Naive B cell (primary cell): ENCODE data around the gene ZNF718. TPM values are rescaled to one million over a fixed set of nuclear protein-coding genes. Genes with fewer than 3 reads are reported as not detected.
"Not testable (repeated sequence)": the region's sequence is repeated elsewhere in the genome, so short reads cannot be mapped to it uniquely, and the experiment has no call there.

Experiments used
- ATAC-seq, 2 donors: fragments of 150-1000 bp; cut with Tn5 transposase; 2 replicates each; pipeline ENCODE4 v1.10.0; 2021; ENCODE audit warnings: low read depth in 2 of 2, mild to moderate bottlenecking in 2 of 2, moderate library complexity in 2 of 2
- DNase-seq: peaks from one replicate; pipeline ENCODE4 v3.0.0; 2022
- H3K27ac Mint-ChIP-seq, 6 donors: one replicate each; pipeline ENCODE4 v1.8.0; 2020 to 2022; ENCODE audit warnings: mild to moderate bottlenecking in 6 of 6, mixed read lengths in 6 of 6, moderate library complexity in 5 of 6, inconsistent platforms in 2 of 6
- H3K27me3 Mint-ChIP-seq, 3 donors: one replicate each; pipeline ENCODE4 v1.8.0; 2021 to 2022; ENCODE audit warnings: mixed read lengths in 3 of 3, mild to moderate bottlenecking in 1 of 3
- H3K36me3 Mint-ChIP-seq, 2 donors: one replicate each; pipeline ENCODE4 v1.8.0; 2020 to 2022; ENCODE audit warnings: mixed read lengths in 2 of 2, inconsistent platforms in 1 of 2, mild to moderate bottlenecking in 1 of 2
- H3K4me1 Mint-ChIP-seq, 3 donors: one replicate each; pipeline ENCODE4 v1.8.0; 2020 to 2022; ENCODE audit warnings: mixed read lengths in 3 of 3, inconsistent platforms in 1 of 3, mild to moderate bottlenecking in 1 of 3, moderate library complexity in 1 of 3
- H3K4me3 Mint-ChIP-seq, 8 donors: one replicate each; pipeline ENCODE4 v1.8.0; 2020 to 2022; ENCODE audit warnings: mild to moderate bottlenecking in 8 of 8, mixed read lengths in 8 of 8, moderate library complexity in 8 of 8, inconsistent platforms in 2 of 8
- H3K9me3 Mint-ChIP-seq, 7 donors: one replicate each; pipeline ENCODE4 v1.8.0; 2020 to 2022; ENCODE audit warnings: mixed read lengths in 7 of 7, mild to moderate bottlenecking in 5 of 7, inconsistent platforms in 2 of 7, moderate library complexity in 1 of 7
- polyA plus RNA-seq, 6 donors: library from polyadenylated mRNA; unstranded; fragments of 300-500 nt; fragmentation: Illumina TruSeq; gene quantifications; one replicate each; pipeline ENCODE4 v1.2.3, GENCODE V29; 2021; ENCODE audit warnings: low read depth in 6 of 6

The ZNF718 gene
- polyA plus RNA-seq, 6 donors from 2014 or later: 4.0 to 11.4 (median 8.7) TPM

DNA sequence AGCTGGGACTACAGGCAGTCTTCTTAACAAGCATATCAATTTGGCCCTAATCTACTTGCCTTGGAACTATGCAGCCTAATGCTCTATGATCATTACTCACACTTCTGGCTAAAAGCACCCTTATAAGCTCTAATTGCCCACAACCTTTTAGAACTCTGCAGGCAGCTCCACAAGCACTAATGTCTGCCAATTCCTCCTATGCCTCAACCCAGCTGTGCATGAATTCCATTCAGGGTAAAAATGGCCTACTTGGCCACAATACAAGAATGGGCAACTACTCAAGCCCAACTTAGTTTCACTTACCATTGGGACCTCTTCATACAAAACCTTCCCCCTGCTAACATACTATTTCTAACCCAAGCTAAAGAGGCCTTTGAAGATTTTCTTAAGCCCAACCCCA, 51.7 kb downstream of the ZNF718 start:
- H3K9me3 Mint-ChIP-seq: peaks cover 17 to 95% (median 83%) of the 10 kb centered on the region in 7 donors
- H3K27ac Mint-ChIP-seq: no peak overlapping the region
- no peak for DNase-seq
- peaks cover 49 to 58% of the 10 kb centered on the region in 2 donors for H3K36me3 Mint-ChIP-seq
- H3K4me1 Mint-ChIP-seq: no peaks in the 10 kb centered on the region
- H3K27me3 Mint-ChIP-seq: no peaks in the 10 kb centered on the region
- ATAC-seq: no peak
- no peak overlapping the region for H3K4me3 Mint-ChIP-seq

DNA sequence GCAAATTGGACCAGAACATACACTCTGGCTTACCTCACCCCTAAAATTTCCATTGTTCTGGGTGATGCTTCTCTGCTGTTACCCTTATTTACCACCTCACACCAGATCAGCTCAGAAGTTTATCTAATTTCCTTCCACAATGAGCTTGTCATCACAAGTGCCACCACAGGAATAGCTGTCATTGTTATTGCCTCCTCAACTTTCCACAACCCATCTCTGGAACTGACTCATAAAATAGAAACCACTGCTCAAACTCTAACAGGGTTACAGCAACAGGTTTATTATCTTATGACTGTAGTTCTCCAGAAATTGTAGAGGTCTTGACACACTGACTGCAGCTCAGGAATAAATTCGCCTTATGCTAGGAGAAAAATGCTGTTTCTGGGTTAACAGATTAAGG, 52.7 kb downstream of the ZNF718 start:
- Mint-ChIP-seq H3K36me3 (peaks cover 48 to 66% of the 10 kb centered on the region in 2 donors), H3K27me3 (no peaks in the 10 kb centered on the region), H3K9me3 (peaks cover 22 to 94% (median 80%) of the 10 kb centered on the region in 7 donors), H3K4me1 (no peaks in the 10 kb centered on the region), H3K27ac (no peak overlapping the region), H3K4me3 (no peak overlapping the region)
- ATAC-seq (no peak), DNase-seq (no peak)

DNA sequence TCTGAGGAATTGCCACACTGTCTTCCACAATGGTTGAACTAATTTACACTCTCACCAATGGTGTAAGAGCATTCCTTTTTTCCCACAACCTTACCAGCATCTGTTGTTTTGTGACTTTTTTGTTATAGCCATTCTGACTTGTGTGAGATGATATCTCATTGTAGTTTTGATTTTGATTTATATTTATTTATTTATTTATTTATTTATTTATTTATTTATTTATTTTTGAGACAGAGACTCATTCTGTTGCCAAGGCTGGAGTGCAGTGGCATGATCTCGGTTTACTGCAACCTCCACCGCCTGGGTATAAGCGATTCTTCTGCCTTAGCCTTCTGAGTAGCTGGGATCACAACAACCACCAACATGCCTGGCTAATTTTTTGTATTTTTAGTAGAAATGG, 57.9 kb downstream of the ZNF718 start:
- not testable (repeated sequence) for H3K27ac Mint-ChIP-seq, H3K27me3 Mint-ChIP-seq, ATAC-seq, DNase-seq, H3K4me1 Mint-ChIP-seq
- H3K4me3 Mint-ChIP-seq: peak overlapping the region in 1 of 8 donors; percentile 1
- peaks cover 56 to 74% of the 10 kb centered on the region in 2 donors for H3K36me3 Mint-ChIP-seq
- H3K9me3 Mint-ChIP-seq: peaks cover 27 to 99% (median 83%) of the 10 kb centered on the region in 7 donors

DNA sequence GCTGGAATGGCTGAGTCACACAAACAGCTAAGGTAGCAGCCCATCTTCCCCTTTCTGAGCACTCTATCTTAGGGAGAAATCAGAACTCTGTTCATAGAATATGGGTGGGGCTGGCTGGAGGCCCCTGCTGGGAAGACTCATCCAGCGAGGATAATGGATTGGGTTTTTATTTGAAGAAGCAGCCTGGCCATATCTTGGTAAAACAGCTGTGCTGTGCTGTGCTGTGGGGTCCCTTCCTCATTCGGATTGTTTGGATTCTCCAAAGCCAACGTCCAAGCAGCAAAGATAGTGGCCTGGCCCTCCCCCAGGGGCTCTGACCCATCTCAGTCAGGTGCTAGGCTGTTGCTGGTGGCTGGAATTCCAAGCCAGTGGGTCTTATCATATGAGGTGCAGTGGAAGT, 63.8 kb downstream of the ZNF718 start:
- no peaks in the 10 kb centered on the region for H3K27me3 Mint-ChIP-seq
- H3K9me3 Mint-ChIP-seq: peaks cover 19 to 81% (median 69%) of the 10 kb centered on the region in 7 donors
- H3K27ac Mint-ChIP-seq: no peak overlapping the region
- peaks cover 39 to 61% of the 10 kb centered on the region in 2 donors for H3K36me3 Mint-ChIP-seq
- ATAC-seq: no peak
- no peak for DNase-seq
- peaks cover 0 to 4% (median 4%) of the 10 kb centered on the region in 3 donors for H3K4me1 Mint-ChIP-seq
- H3K4me3 Mint-ChIP-seq: no peak overlapping the region

DNA sequence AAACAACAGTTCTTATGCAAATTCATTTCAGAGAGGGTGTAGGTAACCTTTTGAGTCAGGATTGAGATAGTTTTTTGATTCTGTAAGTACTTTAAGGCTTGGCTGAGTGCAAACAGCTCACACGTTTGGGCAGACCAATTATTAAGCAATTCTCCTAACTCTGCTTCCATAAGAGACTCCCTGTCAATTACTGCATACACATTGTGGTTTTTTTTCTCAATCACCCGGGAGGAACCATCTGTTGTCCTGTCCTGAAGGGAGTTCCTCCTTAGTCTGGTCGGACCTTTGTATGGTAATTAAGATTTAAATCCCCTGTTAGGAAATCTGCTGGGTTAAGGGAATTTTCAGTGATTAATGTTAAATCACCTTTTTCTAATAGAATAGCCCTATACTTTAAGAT, 70.9 kb downstream of the ZNF718 start:
- Mint-ChIP-seq H3K36me3 (peaks cover 31 to 63% of the 10 kb centered on the region in 2 donors), H3K9me3 (peaks cover 20 to 77% (median 48%) of the 10 kb centered on the region in 7 donors)
- H3K4me1 Mint-ChIP-seq: not testable (repeated sequence)

DNA sequence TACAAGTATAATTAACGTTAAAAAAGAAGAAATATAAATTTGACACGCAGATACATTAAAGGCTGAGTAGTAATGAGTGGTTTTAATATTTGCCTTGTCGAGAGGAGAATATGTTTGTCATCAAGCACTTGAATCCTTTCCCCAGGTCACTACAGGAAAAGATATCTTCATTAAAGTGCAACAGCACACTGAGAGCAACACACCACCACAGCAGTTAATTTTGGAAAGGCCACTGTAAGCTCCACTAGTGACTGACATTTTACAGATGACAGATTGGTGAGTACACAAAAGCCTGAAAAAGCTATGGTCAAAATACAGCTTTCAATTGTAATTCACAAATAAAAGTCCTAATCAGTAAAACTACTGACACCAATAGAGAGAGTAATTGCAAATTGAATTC, 76.6 kb downstream of the ZNF718 start:
- H3K36me3 Mint-ChIP-seq: peaks cover 30 to 65% of the 10 kb centered on the region in 2 donors
- H3K9me3 Mint-ChIP-seq: peaks cover 25 to 81% (median 54%) of the 10 kb centered on the region in 7 donors

More for the DNA sequence above, 70.9 kb downstream of the ZNF718 start:
- not testable (repeated sequence) for ATAC-seq, H3K4me3 Mint-ChIP-seq, H3K27me3 Mint-ChIP-seq, H3K27ac Mint-ChIP-seq, DNase-seq

DNA sequence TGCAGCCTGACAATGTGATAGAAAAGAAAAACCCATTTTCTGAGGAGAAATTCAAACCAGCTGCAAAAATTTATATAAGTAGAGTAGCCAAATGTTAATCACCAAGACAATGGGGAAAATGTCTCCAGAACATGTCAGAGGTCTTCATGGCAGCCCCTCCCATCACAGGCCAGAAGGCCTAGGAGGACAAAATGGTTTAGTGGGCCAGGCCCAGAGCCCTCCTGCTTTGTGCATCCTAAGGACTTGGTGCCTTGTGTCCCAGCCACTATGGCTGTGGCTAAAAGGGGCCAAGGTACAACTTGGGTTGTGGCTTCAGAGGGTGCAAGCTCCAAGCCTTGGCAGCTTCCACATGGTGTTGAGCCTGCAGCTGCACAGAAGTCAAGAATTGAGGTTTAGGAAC, 78.5 kb downstream of the ZNF718 start:
- not testable (repeated sequence) for ATAC-seq, H3K27ac Mint-ChIP-seq, H3K4me3 Mint-ChIP-seq, DNase-seq, H3K4me1 Mint-ChIP-seq, H3K27me3 Mint-ChIP-seq
- peaks cover 35 to 67% of the 10 kb centered on the region in 2 donors for H3K36me3 Mint-ChIP-seq
- H3K9me3 Mint-ChIP-seq: peaks cover 28 to 87% (median 57%) of the 10 kb centered on the region in 7 donors

More for the DNA sequence above, 76.6 kb downstream of the ZNF718 start:
- Mint-ChIP-seq H3K4me1 (peaks cover 0 to 1% (median 0%) of the 10 kb centered on the region in 3 donors), H3K27me3 (no peaks in the 10 kb centered on the region), H3K4me3 (no peak overlapping the region), H3K27ac (no peak overlapping the region)
- no peak for DNase-seq
- no peak for ATAC-seq

DNA sequence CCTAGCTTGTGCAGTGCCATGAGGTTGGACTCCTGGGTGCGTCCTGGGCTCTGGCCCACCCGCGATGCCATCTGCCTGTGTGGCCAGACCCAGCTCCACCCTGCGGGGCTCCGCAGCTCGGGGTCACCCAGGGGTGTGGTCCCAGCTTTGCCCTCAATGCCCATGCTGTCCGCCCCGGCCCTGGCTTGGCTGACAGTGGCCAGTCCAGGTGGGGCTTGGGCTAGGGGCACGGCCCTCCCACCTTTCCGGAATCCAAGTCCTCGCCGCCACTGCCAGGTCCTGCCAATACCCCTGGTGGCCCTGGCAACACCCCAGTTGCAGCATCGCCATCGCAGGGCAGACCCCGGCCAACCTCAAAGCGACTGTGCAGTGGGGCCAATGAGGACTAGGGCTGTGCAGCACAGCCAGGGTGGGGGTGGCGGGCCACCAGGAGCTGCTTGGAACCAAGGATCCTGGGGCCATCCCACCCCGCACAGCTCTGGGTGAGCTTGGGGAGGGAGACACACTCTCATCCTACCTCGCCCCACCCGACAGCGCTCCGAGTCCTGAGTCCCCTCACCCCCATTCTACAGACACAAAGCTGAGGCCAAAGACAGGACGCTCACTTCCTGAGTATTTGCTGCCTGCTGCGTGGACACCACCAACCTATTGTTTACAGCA, 80.9 kb downstream of the ZNF718 start:
- Mint-ChIP-seq H3K36me3 (peaks cover 23 to 66% of the 10 kb centered on the region in 2 donors), H3K27me3 (no peaks in the 10 kb centered on the region), H3K27ac (no peak overlapping the region), H3K9me3 (peaks cover 29 to 82% (median 61%) of the 10 kb centered on the region in 7 donors), H3K4me1 (peaks cover 6 to 9% (median 8%) of the 10 kb centered on the region in 3 donors), H3K4me3 (no peak overlapping the region)
- no peak for DNase-seq
- no peak for ATAC-seq

DNA sequence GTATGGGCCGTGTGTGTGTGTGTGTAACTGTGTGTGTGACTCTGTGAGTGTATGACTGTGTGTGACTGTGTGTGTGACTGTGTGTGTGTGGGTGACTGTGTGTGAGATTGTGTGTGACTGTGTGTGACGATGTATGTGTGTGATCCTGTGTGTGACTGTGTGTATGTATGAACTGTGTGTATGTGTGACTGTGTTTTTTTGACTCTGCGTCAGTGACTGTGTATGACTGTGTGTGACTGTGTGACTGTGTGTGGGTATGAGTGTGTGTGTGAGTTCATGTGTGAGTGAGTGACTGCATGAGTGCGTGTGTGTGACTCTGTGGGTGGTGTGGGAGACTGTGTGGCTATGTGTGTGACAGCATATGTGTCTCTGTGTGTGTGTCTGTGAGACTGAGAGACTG, 81.8 kb downstream of the ZNF718 start:
- Mint-ChIP-seq H3K36me3 (peaks cover 20 to 59% of the 10 kb centered on the region in 2 donors), H3K27ac (peak overlapping the region in 1 of 6 donors; percentile 5), H3K27me3 (no peaks in the 10 kb centered on the region), H3K4me1 (peaks cover 9 to 15% (median 11%) of the 10 kb centered on the region in 3 donors), H3K4me3 (peak overlapping the region in 1 of 8 donors; percentile 55), H3K9me3 (peaks cover 29 to 82% (median 62%) of the 10 kb centered on the region in 7 donors)
- ATAC-seq (no peak), DNase-seq (no peak)

DNA sequence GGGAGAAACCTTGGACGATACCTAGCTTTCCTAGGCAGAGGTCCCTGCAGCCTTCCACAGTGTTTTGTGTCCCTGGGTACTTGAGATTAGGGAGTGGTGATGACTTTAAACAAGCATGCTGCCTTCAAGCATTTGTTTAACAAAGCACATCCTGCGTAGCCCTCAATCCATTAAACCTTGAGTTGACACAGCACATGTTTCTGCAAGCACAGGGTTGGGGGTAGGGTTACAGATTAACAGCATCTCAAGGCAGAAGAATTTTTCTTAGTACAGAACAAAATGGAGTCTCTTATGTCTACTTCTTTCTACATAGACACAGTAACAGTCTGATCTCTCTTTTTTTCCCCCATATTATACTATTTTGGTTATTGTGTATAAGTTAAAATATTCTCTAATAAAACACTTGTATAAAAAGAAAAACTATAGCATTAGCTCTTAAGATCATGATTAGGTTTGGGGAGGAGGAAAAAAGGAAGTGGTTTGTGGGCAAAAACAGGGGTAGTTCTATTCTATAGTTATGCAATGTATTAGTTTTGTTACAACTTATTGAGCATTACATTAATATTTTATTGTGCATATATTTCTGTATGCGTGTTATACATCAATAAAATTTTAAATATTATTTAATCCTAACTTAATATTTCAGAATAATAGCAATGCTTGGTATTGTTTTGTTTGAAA, 84.3 kb downstream of the ZNF718 start:
- not testable (repeated sequence) for H3K27me3 Mint-ChIP-seq, H3K27ac Mint-ChIP-seq, H3K4me3 Mint-ChIP-seq, ATAC-seq, DNase-seq
- H3K36me3 Mint-ChIP-seq: peaks cover 9 to 46% of the 10 kb centered on the region in 2 donors
- peaks cover 16 to 33% (median 18%) of the 10 kb centered on the region in 3 donors for H3K4me1 Mint-ChIP-seq
- peaks cover 17 to 74% (median 60%) of the 10 kb centered on the region in 7 donors for H3K9me3 Mint-ChIP-seq

DNA sequence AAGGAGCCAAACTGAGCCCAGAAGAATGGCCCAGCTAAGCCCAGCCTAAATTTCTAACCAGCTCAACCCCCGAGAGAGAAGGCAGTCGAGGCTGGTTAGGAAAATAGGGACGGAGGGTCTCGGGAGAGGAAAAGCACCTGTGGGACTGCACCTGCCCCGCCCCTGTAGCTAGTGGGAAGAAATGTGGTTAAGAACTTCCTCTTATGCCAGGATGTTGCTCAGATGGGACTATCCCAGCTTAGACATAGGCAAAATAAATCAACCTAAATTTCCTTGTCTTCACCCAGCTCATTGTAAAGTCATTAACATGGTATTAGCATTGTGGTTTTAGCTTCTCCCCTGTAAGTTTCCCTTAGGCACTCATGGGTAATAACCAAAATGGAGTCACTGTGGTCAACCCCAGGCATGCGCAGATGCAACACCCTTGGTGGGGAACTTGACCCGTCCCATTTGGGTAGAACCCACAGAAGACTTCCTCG, 86.8 kb downstream of the ZNF718 start:
- Mint-ChIP-seq H3K27me3 (peaks cover 0 to 5% (median 0%) of the 10 kb centered on the region in 3 donors), H3K36me3 (peaks cover 20 to 53% of the 10 kb centered on the region in 2 donors), H3K27ac (peak overlapping the region in 1 of 6 donors; percentile 32), H3K9me3 (peaks cover 20 to 82% (median 62%) of the 10 kb centered on the region in 7 donors), H3K4me3 (peak overlapping the region in 6 of 8 donors; percentile 20 to 61 (median 52)), H3K4me1 (peaks cover 18 to 33% (median 18%) of the 10 kb centered on the region in 3 donors)
- ATAC-seq (peak; percentile 42 to 56), DNase-seq (peak; percentile 3)

DNA sequence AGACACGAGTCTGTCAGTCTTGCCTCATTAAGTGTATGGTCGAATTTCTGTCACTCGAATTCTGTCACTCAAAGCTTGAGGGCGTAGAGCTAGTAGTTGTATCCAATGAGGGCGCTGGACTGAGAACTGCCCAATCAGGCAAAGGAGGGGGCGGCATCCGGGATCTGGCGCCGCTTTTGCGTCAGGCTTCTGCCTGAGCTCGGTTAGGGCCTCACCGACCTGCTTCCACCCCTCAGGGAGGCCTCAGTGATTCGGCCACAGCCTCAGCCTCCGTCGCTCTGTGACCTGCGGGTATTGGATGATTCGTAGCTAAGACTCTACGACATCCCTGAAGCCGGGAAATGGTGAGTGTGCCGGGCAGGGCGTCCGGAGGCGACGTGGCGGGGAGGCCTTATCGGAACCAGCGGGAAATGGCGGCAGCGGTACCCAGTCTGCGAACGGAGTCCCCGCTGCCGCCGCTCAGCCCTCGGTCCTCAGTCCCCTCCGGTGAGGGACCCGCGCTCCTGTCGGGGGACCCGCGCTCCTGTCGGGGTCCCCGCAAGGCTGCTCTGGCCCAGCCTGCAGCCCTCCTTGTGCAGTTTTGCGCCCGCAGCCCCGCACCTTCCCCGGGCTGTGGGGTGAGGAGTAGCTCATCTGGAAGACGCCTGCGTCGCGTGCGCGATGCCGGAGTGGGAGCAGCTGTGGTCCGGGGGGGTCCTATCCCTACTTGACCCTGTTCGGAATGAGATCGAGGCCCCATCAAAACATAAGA, 88.3 kb downstream of the ZNF718 start:
- Mint-ChIP-seq H3K9me3 (peaks cover 14 to 77% (median 57%) of the 10 kb centered on the region in 7 donors), H3K4me3 (peak overlapping the region in 7 of 8 donors; percentile 16 to 84 (median 68)), H3K27ac (peak overlapping the region in 2 of 6 donors; percentile 33 to 80), H3K36me3 (peaks cover 17 to 42% of the 10 kb centered on the region in 2 donors), H3K4me1 (peaks cover 15 to 41% (median 18%) of the 10 kb centered on the region in 3 donors), H3K27me3 (peaks cover 0 to 5% (median 0%) of the 10 kb centered on the region in 3 donors)
- peak; percentile 13 for DNase-seq
- peak; percentile 53 to 63 for ATAC-seq

DNA sequence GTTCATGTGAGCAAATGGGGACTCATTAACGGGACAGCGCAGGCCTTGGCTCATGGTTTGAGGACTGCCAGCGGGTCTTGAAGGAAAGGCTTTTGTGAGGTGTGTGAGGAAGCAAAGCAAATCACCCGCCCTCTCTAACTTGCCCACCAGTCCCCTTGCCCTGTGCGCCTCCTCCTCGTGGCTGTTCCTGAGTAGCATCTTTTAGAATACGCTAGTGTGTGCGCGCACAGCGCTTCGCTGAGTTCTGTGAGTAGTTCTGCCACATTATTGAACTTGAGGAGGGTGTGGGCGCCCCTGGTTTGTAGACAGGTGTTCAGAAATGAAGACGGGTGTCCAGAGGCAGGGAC, 88.9 kb downstream of the ZNF718 start:
- not testable (repeated sequence) for H3K27me3 Mint-ChIP-seq, H3K27ac Mint-ChIP-seq, DNase-seq, ATAC-seq
- peak overlapping the region in 3 of 8 donors; percentile 66 to 84 (median 68) for H3K4me3 Mint-ChIP-seq
- peaks cover 15 to 36% of the 10 kb centered on the region in 2 donors for H3K36me3 Mint-ChIP-seq
- H3K4me1 Mint-ChIP-seq: peaks cover 15 to 39% (median 18%) of the 10 kb centered on the region in 3 donors
- H3K9me3 Mint-ChIP-seq: peaks cover 10 to 76% (median 55%) of the 10 kb centered on the region in 7 donors
